ENCODE data around the gene PSMD4. TPM values are rescaled to one million over a fixed set of nuclear protein-coding genes. Genes with fewer than 3 reads are reported as not detected.

PSMD4 gene
- total and polyA plus RNA-seq, 2 donors (not counting 1 experiment from before 2014, with no cell fraction given): 136 to 142 TPM

DNA sequence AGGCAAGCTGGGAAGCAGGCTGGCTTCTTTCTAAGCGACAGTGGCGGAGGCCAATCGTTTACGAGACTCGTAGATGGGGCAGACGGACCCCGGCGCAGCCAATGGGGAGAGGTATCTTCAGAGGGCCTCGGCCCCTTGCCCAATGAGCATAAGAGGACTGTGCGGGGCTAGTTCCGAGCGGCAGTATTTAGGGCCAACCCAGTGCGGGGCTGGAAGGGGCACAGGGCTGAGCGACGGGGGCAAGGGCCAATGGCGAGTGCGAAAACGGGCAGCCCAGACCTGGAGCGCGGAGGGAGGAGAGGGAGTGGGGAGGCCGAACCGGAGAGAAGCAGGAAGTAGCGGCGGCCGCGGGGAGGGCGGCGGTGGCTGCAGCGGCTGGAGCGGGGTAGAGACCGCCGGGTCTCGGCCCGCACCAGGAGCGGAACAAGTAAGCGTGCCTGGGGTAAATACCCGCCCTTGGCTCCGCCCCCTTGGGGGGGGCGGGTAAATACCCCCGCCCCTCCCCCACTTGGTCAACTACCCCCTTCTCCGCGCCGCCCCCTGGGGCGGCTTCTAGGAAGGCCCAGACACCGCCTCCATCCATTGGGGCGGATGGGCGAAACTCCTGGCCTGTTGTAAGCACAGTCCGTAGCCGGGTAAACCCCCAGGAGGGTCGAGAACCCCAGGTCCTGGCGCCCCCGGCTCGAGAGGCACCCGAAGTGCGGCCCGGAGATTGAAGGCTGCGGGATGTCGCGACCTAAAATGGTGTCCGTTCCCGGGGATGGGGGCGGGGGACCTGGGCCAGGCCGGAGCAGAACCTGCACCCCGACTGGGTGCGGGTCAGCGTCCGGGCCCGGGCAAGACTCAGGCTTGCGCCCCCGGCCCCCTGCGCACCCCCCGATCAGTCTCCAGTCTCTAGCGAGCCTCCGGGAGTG lies 27.7 kb downstream of the PSMD4 start, which contains the start of gene ZNF687:
ZNF687 (plus strand) TSS at position 331 of the 914 bp plus-strand sequence. CDS start 3,993 bp downstream, outside the sequence.
- WGBS (ENCODE audit: insufficient coverage): under 1% methylated on average over 71 of the region's 74 CpGs
- ATAC-seq (ENCODE audit: low read depth) (peak; percentile 86), DNase-seq (peak; percentile 99)
- ChIA-PET POLR2A (interaction anchor here (0.6 to 1.7 kb wide), 10 partner anchors 16 to 1395 kb away, joined by 3 to 7 read pairs (median 4); partner anchors contain the start of genes PI4KB, PSMD4 and RFX5), CTCF (interaction anchor here (1.1 to 2.4 kb wide), 7 partner anchors 18 to 59 kb away, joined by 3 to 14 read pairs (median 6); partner anchors contain the start of genes PI4KB and PSMD4)
- no peaks in the 10 kb centered on the region for H3K9me3 Mint-ChIP-seq (ENCODE audit: insufficient read depth)
- intact Hi-C loops (cut with micrococcal nuclease): loop anchor here (1.0 to 5.0 kb wide), 10 partner anchors 28 to 555 kb away; partner anchors contain the start of genes ARNT, C2CD4D, CDC42SE1 and LYSMD1
- H3K4me3 ChIP-seq (ENCODE audit: control extremely low read depth in 1 of 5, extremely low read depth in 1 of 5, insufficient read depth in 1 of 5, low read depth in 2 of 5, low read length in 4 of 5): peak within 1 kb of the TSS; percentile 91 to 100 (median 97)
- TF ChIP-seq, protein P1, sequence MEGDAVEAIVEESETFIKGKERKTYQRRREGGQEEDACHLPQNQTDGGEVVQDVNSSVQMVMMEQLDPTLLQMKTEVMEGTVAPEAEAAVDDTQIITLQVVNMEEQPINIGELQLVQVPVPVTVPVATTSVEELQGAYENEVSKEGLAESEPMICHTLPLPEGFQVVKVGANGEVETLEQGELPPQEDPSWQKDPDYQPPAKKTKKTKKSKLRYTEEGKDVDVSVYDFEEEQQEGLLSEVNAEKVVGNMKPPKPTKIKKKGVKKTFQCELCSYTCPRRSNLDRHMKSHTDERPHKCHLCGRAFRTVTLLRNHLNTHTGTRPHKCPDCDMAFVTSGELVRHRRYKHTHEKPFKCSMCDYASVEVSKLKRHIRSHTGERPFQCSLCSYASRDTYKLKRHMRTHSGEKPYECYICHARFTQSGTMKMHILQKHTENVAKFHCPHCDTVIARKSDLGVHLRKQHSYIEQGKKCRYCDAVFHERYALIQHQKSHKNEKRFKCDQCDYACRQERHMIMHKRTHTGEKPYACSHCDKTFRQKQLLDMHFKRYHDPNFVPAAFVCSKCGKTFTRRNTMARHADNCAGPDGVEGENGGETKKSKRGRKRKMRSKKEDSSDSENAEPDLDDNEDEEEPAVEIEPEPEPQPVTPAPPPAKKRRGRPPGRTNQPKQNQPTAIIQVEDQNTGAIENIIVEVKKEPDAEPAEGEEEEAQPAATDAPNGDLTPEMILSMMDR (IDR thresholded peaks at IDR 0.05): no peak
- no peak for TF ChIP-seq EZH2 (IDR thresholded peaks at IDR 0.05; ENCODE audit: borderline replicate concordance, insufficient read depth, low read depth, low read length, poor library complexity, severe bottlenecking)
- H3K9me3 ChIP-seq (ENCODE audit: control extremely low read depth in 1 of 3, control insufficient read depth in 2 of 3, insufficient read depth in 1 of 3, low read length in 2 of 3): no peaks in the 10 kb centered on the region
- peak within 1 kb of the TSS; percentile 98 for H3K4me3 Mint-ChIP-seq
- H2AFZ ChIP-seq (ENCODE audit: insufficient read depth, low read depth, low read length, poor library complexity, severe bottlenecking): peak within 1 kb of the TSS; percentile 76
- H3K4me2 ChIP-seq (replicated peaks; ENCODE audit: low read depth, low read length, poor library complexity, severe bottlenecking): peak within 1 kb of the TSS; percentile 90
- H3K4me1 ChIP-seq (ENCODE audit: control insufficient read depth in 2 of 2, insufficient read depth in 2 of 2, low read length in 2 of 2): peaks cover 24 to 37% of the 10 kb centered on the region in 2 donors
- H3K36me3 ChIP-seq (replicated peaks in 1 of 2; ENCODE audit: control extremely low read depth in 1 of 2, control insufficient read depth in 1 of 2, extremely low read depth in 1 of 2, insufficient read depth in 2 of 2, low read length in 1 of 2): peaks cover 1 to 17% of the 10 kb centered on the region in 2 experiments
- H3K4me1 Mint-ChIP-seq: peaks cover 45% of the 10 kb centered on the region
- peak within 1 kb of the TSS; percentile 96 for H3K27ac Mint-ChIP-seq
- peaks cover 30% of the 10 kb centered on the region for H4K20me1 ChIP-seq (ENCODE audit: control insufficient read depth, insufficient read depth, low read length, poor library complexity, severe bottlenecking)
- peak within 1 kb of the TSS; percentile 92 for H3K9ac ChIP-seq (ENCODE audit: low read length)
- no peaks in the 10 kb centered on the region for H3K27me3 ChIP-seq (replicated peaks in 1 of 4; ENCODE audit: control extremely low read depth in 1 of 4, control insufficient read depth in 3 of 4, insufficient read depth in 4 of 4, low read length in 3 of 4)
- peaks cover 49% of the 10 kb centered on the region for H3K79me2 ChIP-seq (ENCODE audit: control insufficient read depth, insufficient read depth, low read length)
- H3K27ac ChIP-seq (ENCODE audit: low read length in 2 of 2): peak within 1 kb of the TSS; percentile 95 to 96
- no peaks in the 10 kb centered on the region for H3K27me3 Mint-ChIP-seq

All from B cell (primary cell).